Mesenchymal stem cell (in vitro differentiated cells and primary cell): ENCODE results near the gene RBAK.
"Not testable (repeated sequence)": the region's sequence is repeated elsewhere in the genome, so short reads cannot be mapped to it uniquely, and the experiment has no call there.

Experiments used
- DNase-seq: peaks from one replicate; pipeline ENCODE4 v3.0.0-alpha.2; 2013
- H2AFZ ChIP-seq: one replicate; pipeline ENCODE4 v1.6.1; 2013; ENCODE audit warnings: low read depth, mild to moderate bottlenecking, control low read depth, inconsistent platforms, low read length, moderate library complexity
- H2AK5ac ChIP-seq: 2 replicates; pipeline ENCODE4 v1.6.1; 2013; ENCODE audit warnings: low read length, moderate library complexity, mild to moderate bottlenecking, inconsistent platforms; ENCODE audit not compliant: severe bottlenecking
- H2BK120ac ChIP-seq: one replicate; pipeline ENCODE4 v1.6.1; 2013; ENCODE audit warnings: low read depth, mild to moderate bottlenecking, inconsistent platforms, low read length, moderate library complexity
- H2BK12ac ChIP-seq, 2 experiments: one replicate each; pipeline ENCODE4 v1.6.1; 2013; ENCODE audit warnings: inconsistent platforms in 2 of 2, low read length in 2 of 2, mild to moderate bottlenecking in 2 of 2, moderate library complexity in 2 of 2, control low read depth in 1 of 2
- H2BK15ac ChIP-seq: one replicate; pipeline ENCODE4 v1.6.1; 2013; ENCODE audit warnings: mild to moderate bottlenecking, low read depth, inconsistent platforms; ENCODE audit not compliant: poor library complexity, severe bottlenecking
- H2BK5ac ChIP-seq: 2 replicates; pipeline ENCODE4 v1.6.1; 2013; ENCODE audit warnings: low read depth, mild to moderate bottlenecking, low read length, control low read depth, inconsistent platforms; ENCODE audit not compliant: poor library complexity, severe bottlenecking
- H3K14ac ChIP-seq, 2 experiments: one replicate each; pipeline ENCODE4 v1.6.1; 2013; ENCODE audit warnings: inconsistent platforms in 2 of 2, low read length in 2 of 2, control low read depth in 1 of 2, mild to moderate bottlenecking in 1 of 2, moderate library complexity in 1 of 2
- H3K18ac ChIP-seq, 2 experiments: one replicate each; pipeline ENCODE4 v1.6.1; 2013; ENCODE audit warnings: inconsistent platforms in 2 of 2, low read length in 2 of 2, control low read depth in 1 of 2, low read depth in 1 of 2, mild to moderate bottlenecking in 1 of 2
- H3K23ac ChIP-seq, 2 experiments: one replicate each; pipeline ENCODE4 v1.6.1; 2013; ENCODE audit warnings: inconsistent platforms in 2 of 2, low read length in 2 of 2, mild to moderate bottlenecking in 2 of 2, moderate library complexity in 2 of 2, control low read depth in 1 of 2
- H3K27ac ChIP-seq: 2 replicates; pipeline ENCODE4 v1.5.1; 2013; ENCODE audit warnings: mild to moderate bottlenecking, moderate library complexity, low read length, control low read depth, inconsistent platforms; ENCODE audit not compliant: poor library complexity, severe bottlenecking
- H3K27me3 ChIP-seq, 2 experiments: 2 replicates each; pipeline versions ENCODE4 v1.6.1 to v1.7.0; 2013; ENCODE audit warnings: low read length in 2 of 2, mild to moderate bottlenecking in 2 of 2, moderate library complexity in 2 of 2, control low read depth in 1 of 2, inconsistent platforms in 1 of 2; ENCODE audit not compliant: control insufficient read depth in 1 of 2, insufficient read depth in 1 of 2
- H3K36me3 ChIP-seq, 2 experiments: 2 replicates each; pipeline versions ENCODE4 v1.6.1 to v1.7.0; 2013; ENCODE audit warnings: low read length in 2 of 2, control low read depth in 1 of 2, inconsistent platforms in 1 of 2, low read depth in 1 of 2, mild to moderate bottlenecking in 1 of 2; ENCODE audit not compliant: insufficient read depth in 2 of 2, control insufficient read depth in 1 of 2
- H3K4ac ChIP-seq, 2 experiments: one replicate each; pipeline ENCODE4 v1.6.1; 2013; ENCODE audit warnings: inconsistent platforms in 2 of 2, low read length in 2 of 2, mild to moderate bottlenecking in 2 of 2, moderate library complexity in 2 of 2, control low read depth in 1 of 2, low read depth in 1 of 2
- H3K4me1 ChIP-seq: 2 replicates; pipeline ENCODE4 v1.6.1; 2013; ENCODE audit warnings: low read depth, low read length, control low read depth; ENCODE audit not compliant: control insufficient read depth, insufficient read depth
- H3K4me2 ChIP-seq: 2 replicates; pipeline ENCODE4 v1.6.1; 2013; ENCODE audit warnings: low read length, mild to moderate bottlenecking, inconsistent platforms; ENCODE audit not compliant: poor library complexity, severe bottlenecking
- H3K4me3 ChIP-seq, 2 experiments: 2 replicates each; pipeline versions ENCODE4 v1.5.1 to v1.7.0; 2013; ENCODE audit warnings: low read length in 2 of 2, mild to moderate bottlenecking in 2 of 2, control low read depth in 1 of 2, low read depth in 1 of 2; ENCODE audit not compliant: insufficient read depth in 1 of 2
- H3K79me1 ChIP-seq: replicated peaks from 2 replicates; pipeline ENCODE4 v1.6.1; 2013; ENCODE audit warnings: mild to moderate bottlenecking, control low read depth, low read length, inconsistent platforms; ENCODE audit not compliant: poor library complexity, severe bottlenecking
- H3K9ac ChIP-seq: 2 replicates; pipeline ENCODE4 v1.7.0; 2013; ENCODE audit warnings: mild to moderate bottlenecking, low read length, moderate library complexity
- H3K9me3 ChIP-seq: 2 replicates; pipeline ENCODE4 v1.7.0; 2013; ENCODE audit warnings: mild to moderate bottlenecking, low read length; ENCODE audit not compliant: control insufficient read depth
- H4K8ac ChIP-seq: one replicate; pipeline ENCODE4 v1.6.1; 2013; ENCODE audit warnings: inconsistent platforms, mild to moderate bottlenecking, low read length, moderate library complexity
- H4K91ac ChIP-seq: one replicate; pipeline ENCODE4 v1.6.1; 2013; ENCODE audit warnings: mild to moderate bottlenecking, low read length, inconsistent platforms
- WGBS: methylation state at CpG from one replicate; pipeline ENCODE4 v1.1.7; 2013; ENCODE audit warnings: mixed read lengths; 5-methylcytosine and 5-hydroxymethylcytosine counted together

RBAK gene

DNA sequence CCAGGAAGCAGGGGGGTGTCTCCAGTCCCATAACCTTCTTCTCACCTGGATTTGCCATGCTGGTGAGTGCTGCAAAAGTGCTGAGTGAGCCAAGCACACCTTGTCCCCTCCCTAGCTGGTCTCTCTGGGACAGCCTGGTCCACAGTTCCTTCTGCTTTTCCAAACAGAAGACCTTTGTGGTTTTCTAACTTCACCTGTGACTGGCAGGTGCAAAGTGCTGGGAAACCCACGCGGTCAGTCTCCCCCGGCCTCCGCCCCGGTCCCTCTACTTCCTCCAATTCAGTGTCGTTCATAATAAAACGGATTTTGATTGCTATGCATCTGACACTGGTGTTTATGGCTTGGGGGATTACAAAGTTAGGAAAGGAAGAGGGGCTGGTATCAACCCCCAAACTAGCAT, 37.1 kb downstream of the RBAK start:
- H3K4me2 ChIP-seq = no peak overlapping the region
- H4K8ac ChIP-seq = no peak overlapping the region
- H3K23ac ChIP-seq = no peak overlapping the region
- H3K14ac ChIP-seq = no peak overlapping the region
- no peak overlapping the region for H2AK5ac ChIP-seq
- H3K27ac ChIP-seq = no peak overlapping the region
- peaks cover 2% of the 10 kb centered on the region for H3K4me1 ChIP-seq
- H3K9ac ChIP-seq = no peak overlapping the region
- no peak overlapping the region for H2BK12ac ChIP-seq
- H2BK120ac ChIP-seq = no peak overlapping the region
- H3K36me3 ChIP-seq = no peaks in the 10 kb centered on the region
- H2AFZ ChIP-seq = no peak overlapping the region
- no peak overlapping the region for H2BK15ac ChIP-seq
- no peak overlapping the region for H4K91ac ChIP-seq
- 82% methylated on average over 7 of the region's 7 CpGs for WGBS
- H3K9me3 ChIP-seq = no peaks in the 10 kb centered on the region
- H3K18ac ChIP-seq = no peak overlapping the region
- H3K27me3 ChIP-seq = peaks cover 19 to 34% of the 10 kb centered on the region in 2 experiments
- no peak overlapping the region for H2BK5ac ChIP-seq
- no peak overlapping the region for H3K4ac ChIP-seq
- H3K4me3 ChIP-seq = no peak overlapping the region
- no peaks in the 10 kb centered on the region for H3K79me1 ChIP-seq
- no peak for DNase-seq

DNA sequence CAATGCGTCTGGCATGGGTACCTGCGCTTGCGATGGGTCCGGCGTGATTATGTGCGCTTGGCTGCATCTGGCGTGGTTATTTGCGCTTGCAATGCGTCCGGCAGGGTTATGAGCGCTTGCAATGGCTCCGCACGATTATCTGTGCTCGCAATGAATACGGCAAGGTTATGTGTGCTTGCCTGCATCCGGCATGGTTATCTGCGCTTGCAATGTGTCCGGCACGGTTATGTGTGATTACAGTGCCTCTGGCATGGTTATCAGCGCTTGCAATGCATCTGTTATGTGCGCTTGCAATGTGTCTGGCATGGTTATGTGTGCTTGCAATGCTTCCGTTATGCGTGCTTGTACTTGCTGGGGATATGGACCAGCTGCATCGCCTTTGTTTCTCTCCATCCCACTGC, 37.7 kb downstream of the RBAK start:
- Histone ChIP-seq H2AFZ (no peak overlapping the region), H2BK15ac (no peak overlapping the region), H3K9me3 (no peaks in the 10 kb centered on the region), H3K18ac (no peak overlapping the region), H3K4me3 (no peak overlapping the region), H2BK5ac (no peak overlapping the region), H3K4me2 (no peak overlapping the region), H3K14ac (no peak overlapping the region), H2AK5ac (no peak overlapping the region), H2BK12ac (no peak overlapping the region), H3K9ac (no peak overlapping the region), H3K36me3 (no peaks in the 10 kb centered on the region), H4K91ac (no peak overlapping the region), H3K23ac (no peak overlapping the region), H2BK120ac (no peak overlapping the region), H3K27ac (no peak overlapping the region), H4K8ac (no peak overlapping the region), H3K4ac (no peak overlapping the region), H3K4me1 (peaks cover 2% of the 10 kb centered on the region), H3K79me1 (no peaks in the 10 kb centered on the region), H3K27me3 (peaks cover 19 to 34% of the 10 kb centered on the region in 2 experiments)
- DNase-seq = no peak
- WGBS = 90% methylated on average over 24 of the region's 24 CpGs

DNA sequence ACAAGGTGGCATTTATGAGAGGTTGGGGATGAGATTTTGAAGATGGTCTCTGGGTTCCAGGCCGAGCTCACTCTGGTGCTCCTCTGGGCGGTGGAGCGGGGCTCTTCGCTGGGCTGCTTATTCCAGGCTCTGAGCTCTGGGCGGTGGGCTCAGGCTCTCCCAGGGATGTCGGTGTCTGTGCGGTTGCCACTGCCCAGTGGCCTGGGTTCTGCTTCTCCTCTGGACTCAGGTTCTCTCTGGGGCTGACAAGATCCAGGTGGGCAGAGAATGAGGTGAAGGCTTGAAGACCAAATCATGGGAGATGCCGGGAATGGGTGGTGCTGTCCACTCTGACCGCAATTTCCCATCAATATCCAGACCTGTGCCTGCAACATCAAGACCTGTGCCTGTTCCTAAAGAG, 40.6 kb downstream of the RBAK start:
- no peak overlapping the region for H4K8ac ChIP-seq
- no peaks in the 10 kb centered on the region for H3K79me1 ChIP-seq
- H3K27me3 ChIP-seq = peaks cover 19 to 34% of the 10 kb centered on the region in 2 experiments
- no peak overlapping the region for H3K18ac ChIP-seq
- WGBS = 79% methylated on average over 7 of the region's 9 CpGs
- no peak overlapping the region for H3K27ac ChIP-seq
- no peak overlapping the region for H3K9ac ChIP-seq
- no peak overlapping the region for H2BK5ac ChIP-seq
- no peak overlapping the region for H4K91ac ChIP-seq
- no peak overlapping the region for H2BK12ac ChIP-seq
- H2AK5ac ChIP-seq = no peak overlapping the region
- H2AFZ ChIP-seq = no peak overlapping the region
- no peak overlapping the region for H3K14ac ChIP-seq
- H3K4me2 ChIP-seq = no peak overlapping the region
- no peak for DNase-seq
- H3K4me1 ChIP-seq = peaks cover 2% of the 10 kb centered on the region
- no peak overlapping the region for H2BK120ac ChIP-seq
- H2BK15ac ChIP-seq = no peak overlapping the region
- no peaks in the 10 kb centered on the region for H3K36me3 ChIP-seq
- no peaks in the 10 kb centered on the region for H3K9me3 ChIP-seq
- no peak overlapping the region for H3K23ac ChIP-seq
- H3K4ac ChIP-seq = no peak overlapping the region
- H3K4me3 ChIP-seq = no peak overlapping the region

DNA sequence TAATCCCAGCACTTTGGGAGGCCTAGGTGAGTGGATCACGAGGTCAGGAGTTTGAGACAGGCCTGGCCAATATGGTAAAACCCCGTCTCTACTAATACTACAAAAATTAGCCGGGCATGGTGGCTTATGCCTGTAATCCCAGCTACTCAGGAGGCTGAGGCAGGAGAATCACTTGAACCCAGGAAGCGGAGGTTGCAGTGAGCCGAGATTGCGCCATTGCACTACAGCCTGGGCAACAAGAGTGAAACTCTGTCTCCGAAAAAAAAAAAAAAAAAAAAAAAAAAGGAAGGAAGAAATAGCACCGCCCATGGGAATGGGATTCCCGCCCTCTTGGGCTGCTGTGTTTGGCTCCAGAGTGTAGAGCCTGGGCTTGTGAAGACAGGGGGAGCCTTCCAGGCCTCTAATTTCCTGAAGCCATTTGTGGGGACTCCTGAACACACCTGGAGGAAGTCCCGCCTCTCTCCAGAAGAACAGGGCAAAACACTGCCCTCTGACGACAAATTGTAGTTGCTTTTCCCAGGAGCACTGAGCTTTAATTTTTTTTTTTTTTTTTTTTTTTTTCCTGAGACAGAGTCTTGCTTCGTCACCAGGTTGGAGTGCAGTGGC, 42.7 kb downstream of the RBAK start:
- H2AK5ac ChIP-seq, H2BK120ac ChIP-seq, H3K79me1 ChIP-seq, H4K8ac ChIP-seq, H3K4me2 ChIP-seq, H2BK15ac ChIP-seq, H3K4ac ChIP-seq, H3K18ac ChIP-seq, H2AFZ ChIP-seq, H3K9me3 ChIP-seq, H3K4me1 ChIP-seq, H3K14ac ChIP-seq, H2BK5ac ChIP-seq, H3K4me3 ChIP-seq, H3K9ac ChIP-seq, H4K91ac ChIP-seq, H3K36me3 ChIP-seq, H2BK12ac ChIP-seq, H3K23ac ChIP-seq, DNase-seq, H3K27ac ChIP-seq: not testable (repeated sequence)
- WGBS = 78% methylated on average over 12 of the region's 12 CpGs
- peaks cover 12 to 26% of the 10 kb centered on the region in 2 experiments for H3K27me3 ChIP-seq
